HG02759 (cell line): ENCODE measurements around the gene BDH1.

Experiments
- ATAC-seq: cut with Tn5 transposase; IDR thresholded peaks from one replicate; pipeline ENCODE4 v1.9.1; 2021; ENCODE audit warnings: mild to moderate bottlenecking, moderate library complexity; ENCODE audit not compliant: unreplicated experiment

The BDH1 gene

GRCh38 chr3:197508051-197508451 is 47.7 kb downstream of the BDH1 start:
- ATAC-seq: no peak

GRCh38 chr3:197507541-197507940 is 48.2 kb downstream of the BDH1 start:
- ATAC-seq: no peak

- ATAC-seq: no peak
Measured at GRCh38 chr3:197507081-197507480, 48.7 kb downstream of the BDH1 start.

GRCh38 chr3:197505796-197506548 is 49.8 kb downstream of the BDH1 start:
- no peak for ATAC-seq

GRCh38 chr3:197504641-197505121 is 51.1 kb downstream of the BDH1 start:
- ATAC-seq: no peak

- ATAC-seq: no peak
Measured at GRCh38 chr3:197504229-197504628, 51.5 kb downstream of the BDH1 start.

- no peak for ATAC-seq
Measured at GRCh38 chr3:197503652-197504051, 52.1 kb downstream of the BDH1 start.

- peak; percentile 67 for ATAC-seq
Measured at GRCh38 chr3:197501879-197502620, 53.7 kb downstream of the BDH1 start.

- peak; percentile 23 for ATAC-seq
Measured at GRCh38 chr3:197501496-197501878, 54.3 kb downstream of the BDH1 start.

GRCh38 chr3:197500812-197501211 is 55.0 kb downstream of the BDH1 start:
- no peak for ATAC-seq

- ATAC-seq: no peak
Measured at GRCh38 chr3:197499427-197499826, 56.3 kb downstream of the BDH1 start.

- no peak for ATAC-seq
Measured at GRCh38 chr3:197498499-197499241, 57.1 kb downstream of the BDH1 start.

- no peak for ATAC-seq
Measured at GRCh38 chr3:197496746-197497125, 59.0 kb downstream of the BDH1 start.

GRCh38 chr3:197495999-197496745 is 59.6 kb downstream of the BDH1 start:
- no peak for ATAC-seq

- ATAC-seq: no peak
Measured at GRCh38 chr3:197495499-197495898, 60.3 kb downstream of the BDH1 start.

- no peak for ATAC-seq
Measured at GRCh38 chr3:197495059-197495455, 60.7 kb downstream of the BDH1 start.

- no peak for ATAC-seq
Measured at GRCh38 chr3:197494366-197495058, 61.3 kb downstream of the BDH1 start.

GRCh38 chr3:197493049-197493448 is 62.7 kb downstream of the BDH1 start:
- no peak for ATAC-seq

GRCh38 chr3:197491923-197492664 is 63.7 kb downstream of the BDH1 start:
- ATAC-seq: no peak

GRCh38 chr3:197491478-197491877 is 64.3 kb downstream of the BDH1 start:
- no peak for ATAC-seq
